Right cardiac atrium (tissue), 5 donors: ENCODE results near the gene SLF2. TPM values are rescaled to one million over a fixed set of nuclear protein-coding genes. Genes with fewer than 3 reads are reported as not detected.
A peak's percentile ranks its signal among the peaks of the same experiment; 100 is the strongest.

Experiments used
- ATAC-seq, 2 donors: fragments of 200-7000 bp; cut with Tn5 transposase; one replicate each; pipeline versions ENCODE4 v1.8.0 to v1.9.1; 2020; ENCODE audit warnings: moderate library complexity in 2 of 2, mild to moderate bottlenecking in 1 of 2
- DNase-seq, 3 donors: peaks; one replicate each; pipeline ENCODE4 v3.0.0-alpha.2; 2020
- H3K27ac ChIP-seq: one replicate; pipeline ENCODE4 v1.5.1; 2013; ENCODE audit warnings: mild to moderate bottlenecking, low read length, control low read depth, moderate library complexity
- H3K27me3 ChIP-seq: one replicate; pipeline ENCODE4 v1.6.1; 2013; ENCODE audit not compliant: control insufficient read depth, insufficient read depth
- H3K4me1 ChIP-seq: one replicate; pipeline ENCODE4 v1.6.1; 2013; ENCODE audit warnings: low read length; ENCODE audit not compliant: control insufficient read depth, insufficient read depth
- H3K4me3 ChIP-seq: one replicate; pipeline ENCODE4 v1.5.1; 2013; ENCODE audit warnings: low read length, control low read depth
- H3K9me3 ChIP-seq: one replicate; pipeline ENCODE4 v1.6.1; 2013; ENCODE audit warnings: low read length; ENCODE audit not compliant: control insufficient read depth
- WGBS: extraction: QIAGEN DNeasy Blood & Tissue Kit; methylation state at CpG from one replicate; pipeline ENCODE4 v1.1.7; 2013; 5-methylcytosine and 5-hydroxymethylcytosine counted together
- intact Hi-C, 4 donors: fragments of 100-400 bp; cut with DNase I; formaldehyde crosslinking; loops; one replicate each; pipeline versions ENCODE4 v1.11.0 to v1.14.0; 2022 to 2023
- polyA plus RNA-seq: library from polyadenylated mRNA; stranded (reverse); fragments of 200-250 nt; gene quantifications from one replicate; pipeline ENCODE4 v1.2.3, GENCODE V29; 2013
- total RNA-seq, 4 donors: library from RNA; stranded (reverse); fragmentation: NEBNext Ultra II Directional; extraction: Animal tissue kit (Norgen Biotek cat#: 25700); gene quantifications; one replicate each; pipeline ENCODE4 v1.2.1, GENCODE V29; 2021
- donor health status: healthy with polysubstance abuse.
- donor health status: DM: no; HTN: yes; CAD: no.
- donor health status: DM: no; HTN: no; CAD: no.
- donor health status: DM: no; HTN: yes; CAD: no; lungs with severe emphysema.
- donor health status: DM: yes; HTN: yes; CAD: no.

Gene SLF2
- total and polyA plus RNA-seq, 5 donors: 7.4 to 22.6 (median 19.1) TPM

GRCh38 chr10:100890141-100890672 is 22.6 kb upstream of the SLF2 start:
- no peak for ATAC-seq
- H3K9me3 ChIP-seq: no peaks in the 10 kb centered on the region
- H3K27ac ChIP-seq: no peak overlapping the region
- no peak overlapping the region for H3K4me3 ChIP-seq
- DNase-seq: no peak
- 73% methylated on average over 6 of the region's 6 CpGs for WGBS
- intact Hi-C loops: no loop called here
- H3K4me1 ChIP-seq: no peaks in the 10 kb centered on the region
- no peaks in the 10 kb centered on the region for H3K27me3 ChIP-seq

GRCh38 chr10:100890673-100891317 is 22.0 kb upstream of the SLF2 start:
- peak; percentile 58 to 66 for ATAC-seq
- H3K27me3 ChIP-seq: no peaks in the 10 kb centered on the region
- DNase-seq: no peak
- H3K27ac ChIP-seq: no peak overlapping the region
- intact Hi-C loops: no loop called here
- no peaks in the 10 kb centered on the region for H3K9me3 ChIP-seq
- no peaks in the 10 kb centered on the region for H3K4me1 ChIP-seq
- 72% methylated on average over 7 of the region's 7 CpGs for WGBS
- H3K4me3 ChIP-seq: no peak overlapping the region

- no peaks in the 10 kb centered on the region for H3K27me3 ChIP-seq
- H3K9me3 ChIP-seq: no peaks in the 10 kb centered on the region
- 78% methylated on average over 3 of the region's 3 CpGs for WGBS
- H3K4me3 ChIP-seq: no peak overlapping the region
- no peaks in the 10 kb centered on the region for H3K4me1 ChIP-seq
- ATAC-seq (no peak), DNase-seq (no peak)
- intact Hi-C loops: no loop called here
- H3K27ac ChIP-seq: no peak overlapping the region
These were observed 18.7 kb upstream of the SLF2 start for GRCh38 chr10:100894033-100894432.

GRCh38 chr10:100894589-100895294 is 18.0 kb upstream of the SLF2 start:
- intact Hi-C loops: no loop called here
- Histone ChIP-seq H3K9me3 (no peaks in the 10 kb centered on the region), H3K27me3 (no peaks in the 10 kb centered on the region), H3K4me3 (no peak overlapping the region), H3K27ac (no peak overlapping the region), H3K4me1 (no peaks in the 10 kb centered on the region)
- WGBS: 78% methylated on average over 7 of the region's 7 CpGs
- DNase-seq (no peak), ATAC-seq (no peak)

- no peak overlapping the region for H3K27ac ChIP-seq
- ATAC-seq (no peak), DNase-seq (no peak)
- no peaks in the 10 kb centered on the region for H3K9me3 ChIP-seq
- 47% methylated on average over 4 of the region's 4 CpGs for WGBS
- no peaks in the 10 kb centered on the region for H3K4me1 ChIP-seq
- intact Hi-C loops: no loop called here
- H3K27me3 ChIP-seq: no peaks in the 10 kb centered on the region
- H3K4me3 ChIP-seq: no peak overlapping the region
These were observed 17.4 kb upstream of the SLF2 start for GRCh38 chr10:100895346-100895745.

- ATAC-seq: no peak
- Histone ChIP-seq H3K4me3 (no peak overlapping the region), H3K9me3 (no peaks in the 10 kb centered on the region), H3K27ac (no peak overlapping the region), H3K4me1 (no peaks in the 10 kb centered on the region), H3K27me3 (no peaks in the 10 kb centered on the region)
- WGBS: 92% methylated on average over 3 of the region's 3 CpGs
- intact Hi-C loops: no loop called here
- DNase-seq: no peak
These were observed 16.9 kb upstream of the SLF2 start for GRCh38 chr10:100895896-100896295.

GRCh38 chr10:100896876-100897461 is 15.8 kb upstream of the SLF2 start:
- 71% methylated on average over 7 of the region's 7 CpGs for WGBS
- Histone ChIP-seq H3K9me3 (no peaks in the 10 kb centered on the region), H3K4me3 (no peak overlapping the region), H3K4me1 (no peaks in the 10 kb centered on the region), H3K27ac (no peak overlapping the region), H3K27me3 (no peaks in the 10 kb centered on the region)
- DNase-seq (no peak), ATAC-seq (no peak)
- intact Hi-C loops: no loop called here

GRCh38 chr10:100897976-100898375 is 14.8 kb upstream of the SLF2 start:
- intact Hi-C loops: no loop called here
- Histone ChIP-seq H3K9me3 (no peaks in the 10 kb centered on the region), H3K4me1 (no peaks in the 10 kb centered on the region), H3K27ac (no peak overlapping the region), H3K4me3 (no peak overlapping the region), H3K27me3 (no peaks in the 10 kb centered on the region)
- ATAC-seq (no peak), DNase-seq (no peak)
- 5% methylated on average over 1 of the region's 1 CpG for WGBS

- no peak for DNase-seq
- no peaks in the 10 kb centered on the region for H3K9me3 ChIP-seq
- no peaks in the 10 kb centered on the region for H3K4me1 ChIP-seq
- intact Hi-C loops: no loop called here
- no peaks in the 10 kb centered on the region for H3K27me3 ChIP-seq
- no peak overlapping the region for H3K27ac ChIP-seq
- no peak for ATAC-seq
- H3K4me3 ChIP-seq: no peak overlapping the region
- WGBS: 70% methylated on average over 4 of the region's 4 CpGs
These were observed 13.6 kb upstream of the SLF2 start for GRCh38 chr10:100899171-100899570.

GRCh38 chr10:100901051-100901450 is 11.7 kb upstream of the SLF2 start:
- WGBS: 71% methylated on average over 6 of the region's 6 CpGs
- Histone ChIP-seq H3K27ac (no peak overlapping the region), H3K27me3 (no peaks in the 10 kb centered on the region), H3K9me3 (no peaks in the 10 kb centered on the region), H3K4me1 (no peaks in the 10 kb centered on the region), H3K4me3 (no peak overlapping the region)
- no peak for ATAC-seq
- intact Hi-C loops: no loop called here
- DNase-seq: no peak

GRCh38 chr10:100902622-100903021 is 10.1 kb upstream of the SLF2 start:
- intact Hi-C loops: no loop called here
- 92% methylated on average over 7 of the region's 7 CpGs for WGBS
- Histone ChIP-seq H3K4me3 (no peak overlapping the region), H3K27me3 (no peaks in the 10 kb centered on the region), H3K4me1 (no peaks in the 10 kb centered on the region), H3K9me3 (no peaks in the 10 kb centered on the region), H3K27ac (no peak overlapping the region)
- ATAC-seq: no peak
- no peak for DNase-seq
